ENCODE data around the gene ELAVL3.

ELAVL3 gene

DNA sequence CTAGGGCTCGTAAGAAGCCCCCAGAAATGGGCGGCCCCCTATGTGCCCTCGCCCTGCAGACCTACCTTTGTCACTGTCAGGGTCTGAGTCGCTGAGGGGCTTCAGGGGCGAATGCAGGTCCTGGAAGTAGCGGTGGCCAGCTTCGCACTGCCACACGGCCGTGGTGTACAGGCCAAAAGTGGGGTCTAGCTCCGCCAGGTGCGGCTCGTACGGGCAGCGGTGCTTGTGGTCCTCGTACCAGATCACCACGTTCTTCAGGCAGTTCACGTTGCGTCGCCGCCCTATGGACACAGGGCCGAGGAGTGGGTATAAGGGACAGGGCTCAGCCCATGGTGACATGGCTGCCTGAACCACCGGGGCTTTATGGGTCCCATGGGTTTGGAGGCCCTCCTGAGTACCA, 15.0 kb upstream of the ELAVL3 start:
- Histone ChIP-seq H3K36me3 (peaks cover 12% of the 10 kb centered on the region), H3K27ac (no peak overlapping the region)

DNA sequence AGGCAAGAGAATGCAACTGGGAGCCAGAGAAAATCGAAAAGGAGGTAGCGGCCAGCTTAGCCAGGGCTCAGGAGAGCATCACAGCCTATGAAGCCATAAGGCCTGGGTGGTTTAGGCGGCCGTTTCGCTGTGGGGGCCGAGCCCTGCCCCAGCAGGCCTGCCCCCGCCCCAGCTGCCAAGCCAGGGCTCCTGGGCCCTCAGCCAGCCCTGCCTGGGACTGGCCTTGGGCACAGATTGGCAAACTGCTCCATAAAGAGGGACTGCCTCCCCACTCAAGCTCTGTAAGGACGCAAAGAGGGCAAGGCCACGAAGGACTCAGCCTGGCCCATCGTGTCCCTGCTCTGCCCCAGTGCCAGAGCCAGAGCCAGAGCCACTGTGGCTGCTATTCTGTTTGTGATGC, 14.6 kb upstream of the ELAVL3 start:
- H3K27ac ChIP-seq, result no peak overlapping the region

More for the DNA sequence above, 15.0 kb upstream of the ELAVL3 start:
- H3K9me3 ChIP-seq, result no peaks in the 10 kb centered on the region
- H3K4me3 ChIP-seq (ENCODE audit: low read depth in 1 of 2, low read length in 1 of 2), result no peak overlapping the region
- H3K4me1 ChIP-seq (ENCODE audit: control insufficient read depth in 1 of 2, insufficient read depth in 1 of 2, low read depth in 1 of 2, low read length in 1 of 2), result no peaks in the 10 kb centered on the region
- H3K27me3 ChIP-seq, result no peaks in the 10 kb centered on the region
- TF ChIP-seq, protein P1, sequence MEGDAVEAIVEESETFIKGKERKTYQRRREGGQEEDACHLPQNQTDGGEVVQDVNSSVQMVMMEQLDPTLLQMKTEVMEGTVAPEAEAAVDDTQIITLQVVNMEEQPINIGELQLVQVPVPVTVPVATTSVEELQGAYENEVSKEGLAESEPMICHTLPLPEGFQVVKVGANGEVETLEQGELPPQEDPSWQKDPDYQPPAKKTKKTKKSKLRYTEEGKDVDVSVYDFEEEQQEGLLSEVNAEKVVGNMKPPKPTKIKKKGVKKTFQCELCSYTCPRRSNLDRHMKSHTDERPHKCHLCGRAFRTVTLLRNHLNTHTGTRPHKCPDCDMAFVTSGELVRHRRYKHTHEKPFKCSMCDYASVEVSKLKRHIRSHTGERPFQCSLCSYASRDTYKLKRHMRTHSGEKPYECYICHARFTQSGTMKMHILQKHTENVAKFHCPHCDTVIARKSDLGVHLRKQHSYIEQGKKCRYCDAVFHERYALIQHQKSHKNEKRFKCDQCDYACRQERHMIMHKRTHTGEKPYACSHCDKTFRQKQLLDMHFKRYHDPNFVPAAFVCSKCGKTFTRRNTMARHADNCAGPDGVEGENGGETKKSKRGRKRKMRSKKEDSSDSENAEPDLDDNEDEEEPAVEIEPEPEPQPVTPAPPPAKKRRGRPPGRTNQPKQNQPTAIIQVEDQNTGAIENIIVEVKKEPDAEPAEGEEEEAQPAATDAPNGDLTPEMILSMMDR (IDR thresholded peaks at IDR 0.05), result no peak

DNA sequence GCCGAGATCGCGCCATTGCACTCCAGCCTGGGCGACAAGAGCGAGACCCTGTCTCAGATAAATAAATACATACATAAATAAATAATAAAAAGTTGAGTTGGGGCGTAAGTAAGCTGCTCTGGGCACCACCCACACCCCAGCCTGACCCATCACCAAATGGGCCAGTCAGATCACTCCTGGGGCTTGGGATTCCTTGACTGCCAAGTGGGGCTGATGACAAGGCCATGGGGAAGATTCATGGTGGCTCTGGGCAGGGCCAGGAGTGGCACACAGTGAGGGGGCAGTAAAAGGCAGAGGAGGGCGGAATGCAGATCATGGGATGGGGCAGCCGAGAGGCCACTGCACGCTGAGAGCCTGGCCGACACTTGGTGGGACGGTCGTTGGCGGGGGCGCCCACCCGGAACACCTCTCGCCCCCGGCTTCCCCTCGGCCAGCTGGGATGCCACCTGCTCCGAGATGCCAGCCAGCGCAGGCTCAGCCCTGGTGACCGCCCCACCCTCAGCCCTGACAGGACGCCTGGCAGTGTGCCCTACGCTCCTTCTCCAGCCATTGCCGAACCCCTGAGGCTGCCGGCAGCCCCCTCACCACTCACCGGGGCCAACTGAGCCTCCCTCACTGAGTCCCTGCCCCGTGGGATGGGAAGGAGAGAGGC, 13.9 kb upstream of the ELAVL3 start:
- no peak overlapping the region for H3K4me3 ChIP-seq (ENCODE audit: low read depth in 1 of 2, low read length in 1 of 2)
- H3K27ac ChIP-seq, result no peak overlapping the region
- peaks cover 12% of the 10 kb centered on the region for H3K36me3 ChIP-seq
- no peaks in the 10 kb centered on the region for H3K4me1 ChIP-seq (ENCODE audit: control insufficient read depth in 1 of 2, insufficient read depth in 1 of 2, low read depth in 1 of 2, low read length in 1 of 2)
- TF ChIP-seq, protein P1 (IDR thresholded peaks at IDR 0.05), result no peak
- no peaks in the 10 kb centered on the region for H3K9me3 ChIP-seq
- H3K27me3 ChIP-seq, result no peaks in the 10 kb centered on the region

More for the DNA sequence above, 14.6 kb upstream of the ELAVL3 start:
- Histone ChIP-seq H3K27me3 (no peaks in the 10 kb centered on the region), H3K4me3 (ENCODE audit: low read depth in 1 of 2, low read length in 1 of 2) (no peak overlapping the region), H3K4me1 (ENCODE audit: control insufficient read depth in 1 of 2, insufficient read depth in 1 of 2, low read depth in 1 of 2, low read length in 1 of 2) (no peaks in the 10 kb centered on the region), H3K9me3 (no peaks in the 10 kb centered on the region), H3K36me3 (peaks cover 12% of the 10 kb centered on the region)
- TF ChIP-seq, protein P1 (IDR thresholded peaks at IDR 0.05), result no peak

DNA sequence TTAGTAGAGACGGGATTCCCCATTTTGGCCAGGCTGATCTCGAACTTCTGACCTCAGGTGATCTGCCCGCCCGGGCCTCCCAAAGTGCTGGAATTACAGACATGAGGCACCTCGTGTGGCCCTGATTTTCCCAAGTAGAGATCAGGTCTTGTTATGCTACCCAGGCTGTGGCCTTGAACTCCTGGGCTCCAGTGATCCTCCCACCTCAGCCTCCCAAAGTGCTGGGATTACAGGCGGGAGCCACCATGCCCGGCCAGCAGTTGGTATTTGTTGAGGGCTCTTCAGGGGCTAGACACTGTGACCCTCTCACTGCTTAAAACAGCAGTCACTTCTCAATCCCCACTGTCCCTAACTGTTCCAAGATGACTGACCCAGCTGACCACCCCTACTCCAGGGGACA, 8.5 kb upstream of the ELAVL3 start:
- H3K27ac ChIP-seq, result no peak overlapping the region
- H3K4me1 ChIP-seq (ENCODE audit: control insufficient read depth in 1 of 2, insufficient read depth in 1 of 2, low read depth in 1 of 2, low read length in 1 of 2), result no peaks in the 10 kb centered on the region
- no peaks in the 10 kb centered on the region for H3K36me3 ChIP-seq
- no peaks in the 10 kb centered on the region for H3K27me3 ChIP-seq
- H3K9me3 ChIP-seq, result no peaks in the 10 kb centered on the region
- TF ChIP-seq, protein P1 (IDR thresholded peaks at IDR 0.05), result no peak
- H3K4me3 ChIP-seq (ENCODE audit: low read depth in 1 of 2, low read length in 1 of 2), result no peak overlapping the region

DNA sequence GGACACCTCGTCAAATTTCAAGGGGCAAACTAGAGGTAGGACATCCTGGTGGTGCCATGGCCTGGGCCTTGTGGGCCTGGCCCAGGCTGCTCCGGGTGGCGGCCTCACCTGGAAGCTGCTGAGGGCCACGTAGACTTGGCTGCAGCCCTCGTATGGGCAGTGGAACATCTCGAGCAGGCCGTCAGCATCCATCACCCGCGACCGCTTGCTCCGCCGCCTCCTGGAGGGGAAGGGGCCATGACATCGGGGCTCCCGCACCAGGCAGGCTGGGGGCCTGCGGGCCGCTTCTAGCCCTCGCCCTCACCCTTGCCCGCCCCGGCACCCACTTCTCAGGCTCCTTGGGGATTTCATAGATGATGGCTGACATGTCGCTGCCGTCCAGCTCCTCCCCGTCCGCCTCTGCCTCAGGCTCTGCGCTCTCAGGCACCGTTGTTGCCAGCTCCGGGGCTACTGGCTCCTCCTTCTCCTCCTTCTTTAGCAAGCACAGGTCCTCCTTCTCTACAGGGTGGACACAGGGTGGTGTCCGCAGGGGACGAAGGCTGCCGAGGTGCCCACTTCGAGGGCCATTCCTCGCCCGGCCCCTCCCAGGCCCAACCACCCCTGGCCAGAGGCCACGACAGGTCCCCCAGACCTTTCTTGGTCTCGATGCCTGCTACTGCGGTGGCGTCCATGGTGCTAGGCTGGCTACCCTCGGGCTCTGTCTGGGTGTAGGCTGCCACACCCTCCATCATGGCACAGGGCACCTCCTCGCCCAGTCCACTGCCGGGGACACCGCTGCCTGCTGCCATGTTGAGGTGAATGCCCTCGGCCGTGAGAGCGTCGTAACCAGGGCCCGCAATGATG, 6.0 kb upstream of the ELAVL3 start:
- Histone ChIP-seq H3K9me3 (no peaks in the 10 kb centered on the region), H3K27me3 (peaks cover 18% of the 10 kb centered on the region), H3K4me3 (ENCODE audit: low read depth in 1 of 2, low read length in 1 of 2) (no peak overlapping the region), H3K36me3 (no peaks in the 10 kb centered on the region), H3K27ac (no peak overlapping the region), H3K4me1 (ENCODE audit: control insufficient read depth in 1 of 2, insufficient read depth in 1 of 2, low read depth in 1 of 2, low read length in 1 of 2) (peaks cover 7 to 12% of the 10 kb centered on the region in 2 experiments)
- TF ChIP-seq, protein P1 (IDR thresholded peaks at IDR 0.05), result no peak

Measured in neutrophil (primary cell).